Mononuclear cell (primary cell): ENCODE measurements around the gene KCNH1. TPM values are rescaled to one million over a fixed set of nuclear protein-coding genes. Genes with fewer than 3 reads are reported as not detected.

Experiments
- H3K27me3 ChIP-seq: 2 replicates; pipeline ENCODE4 v1.6.0; 2011; ENCODE audit warnings: low read length, control low read depth; ENCODE audit not compliant: insufficient read depth
- H3K4me1 ChIP-seq: 2 replicates; pipeline ENCODE4 v1.5.1; 2011; ENCODE audit warnings: mild to moderate bottlenecking, low read length, control low read depth; ENCODE audit not compliant: insufficient read depth
- H3K4me3 ChIP-seq: 2 replicates; pipeline ENCODE4 v1.5.1; 2011; ENCODE audit warnings: mild to moderate bottlenecking, low read length, moderate library complexity
- H3K9me3 ChIP-seq: 2 replicates; pipeline ENCODE4 v1.5.1; 2011; ENCODE audit warnings: low read depth, mild to moderate bottlenecking, control low read depth, low read length
- total RNA-seq: library from RNA; depleted of rRNA; stranded (reverse); fragments of >200 nt; gene quantifications from one replicate; pipeline ENCODE4 v1.2.3, GENCODE V29; 2012

Gene KCNH1
- total RNA-seq, 1 donor = not detected

DNA sequence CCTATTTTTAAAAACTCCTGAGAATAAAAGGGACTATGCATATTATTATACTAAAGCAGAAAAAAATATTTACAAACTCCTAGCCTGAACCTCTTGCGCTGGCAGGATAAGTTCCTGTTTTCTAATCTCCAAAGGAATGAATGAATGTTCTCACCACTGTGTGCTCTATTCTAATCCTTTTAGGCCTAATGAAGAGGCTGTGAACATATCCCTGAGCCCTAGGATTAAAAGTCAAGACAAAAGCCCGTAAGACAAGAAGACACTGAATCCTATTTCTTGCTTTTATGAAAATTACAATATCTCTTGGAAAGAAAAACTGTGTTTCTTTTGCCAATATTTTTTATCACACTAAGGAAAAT, 487.7 kb downstream of the KCNH1 start:
- Histone ChIP-seq H3K4me3 (no peak overlapping the region), H3K27me3 (no peaks in the 10 kb centered on the region)

DNA sequence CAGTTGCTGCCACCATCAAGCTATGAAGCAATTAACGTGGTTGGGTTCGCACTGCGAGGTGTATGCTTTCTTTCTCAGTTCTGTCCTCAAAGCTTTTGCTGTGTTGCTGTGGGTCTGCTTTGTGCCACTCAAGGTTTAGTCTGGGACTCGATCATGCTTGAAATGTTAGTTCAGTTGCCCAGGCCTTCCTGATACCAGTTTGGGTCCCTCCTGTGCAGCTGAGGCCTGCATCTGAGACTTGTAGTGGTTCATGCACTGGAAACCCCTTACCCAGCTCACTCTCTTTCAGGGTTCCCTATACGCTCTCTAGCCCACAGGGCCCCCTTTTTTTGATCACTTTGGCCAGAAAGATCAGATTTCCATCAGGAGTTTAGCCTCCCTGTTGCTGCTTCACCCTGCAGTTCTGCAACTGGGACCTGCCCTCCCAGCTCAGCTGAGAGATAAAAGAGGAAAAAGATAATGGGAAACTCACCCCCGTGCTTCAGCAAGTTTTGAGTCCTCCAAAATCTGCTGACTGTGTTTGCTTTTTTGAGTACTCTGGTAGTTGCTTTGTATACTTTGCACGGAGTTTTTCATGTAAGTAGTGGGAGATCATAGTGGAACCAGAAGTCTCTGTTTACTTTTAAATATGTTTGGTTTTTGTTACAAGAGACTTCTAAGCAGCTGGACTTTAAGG, 488.2 kb downstream of the KCNH1 start:
- Histone ChIP-seq H3K4me3 (no peak overlapping the region), H3K27me3 (no peaks in the 10 kb centered on the region), H3K9me3 (no peaks in the 10 kb centered on the region), H3K4me1 (no peaks in the 10 kb centered on the region)

More for the DNA sequence above, 487.7 kb downstream of the KCNH1 start:
- Histone ChIP-seq H3K9me3 (no peaks in the 10 kb centered on the region), H3K4me1 (no peaks in the 10 kb centered on the region)

DNA sequence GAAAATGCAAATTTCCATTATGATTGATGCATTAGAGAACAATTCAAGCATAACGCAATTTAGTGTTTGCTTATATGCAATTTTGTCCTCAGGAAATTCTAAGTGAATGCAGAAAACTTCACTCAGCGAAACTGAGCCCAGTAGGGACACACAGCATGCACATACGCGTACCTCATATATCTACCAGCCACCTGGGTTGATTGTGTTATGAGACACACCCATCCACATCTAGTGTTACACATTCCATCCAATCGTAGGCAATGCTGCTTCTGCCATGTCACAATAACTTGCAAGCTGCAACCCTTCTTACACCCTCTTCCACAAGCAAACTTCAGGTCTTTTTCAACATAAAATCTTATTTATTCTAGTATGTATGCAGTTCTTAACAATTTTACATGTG, 492.4 kb downstream of the KCNH1 start:
- H3K4me1 ChIP-seq = no peaks in the 10 kb centered on the region
- no peak overlapping the region for H3K4me3 ChIP-seq
- H3K9me3 ChIP-seq = no peaks in the 10 kb centered on the region
- no peaks in the 10 kb centered on the region for H3K27me3 ChIP-seq

- Histone ChIP-seq H3K9me3 (no peaks in the 10 kb centered on the region), H3K27me3 (no peaks in the 10 kb centered on the region), H3K4me1 (no peaks in the 10 kb centered on the region), H3K4me3 (no peak overlapping the region)
These were observed 498.8 kb downstream of the KCNH1 start for GRCh38 chr1:210635108-210635507.

DNA sequence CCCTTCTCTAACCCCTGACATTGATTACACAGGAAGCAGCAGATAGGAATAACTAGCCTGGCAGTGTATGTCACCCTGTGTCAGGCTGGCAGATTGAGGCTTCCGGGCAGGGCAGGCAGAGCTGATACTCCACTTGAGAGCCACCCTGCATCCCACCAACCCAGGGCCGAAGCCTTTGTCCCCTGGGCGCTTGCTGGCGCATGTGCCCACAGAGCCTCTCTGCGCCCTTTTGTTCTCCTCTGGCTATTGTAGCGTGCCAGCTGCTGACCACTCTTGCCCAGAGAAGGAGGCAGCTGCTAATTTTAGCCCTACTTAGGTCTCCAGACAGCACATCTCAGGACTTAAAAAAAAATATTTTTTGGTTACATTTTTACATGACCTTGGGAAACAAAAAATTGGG, 500.3 kb downstream of the KCNH1 start:
- H3K4me1 ChIP-seq = no peaks in the 10 kb centered on the region
- no peaks in the 10 kb centered on the region for H3K9me3 ChIP-seq
- no peaks in the 10 kb centered on the region for H3K27me3 ChIP-seq
- no peak overlapping the region for H3K4me3 ChIP-seq

GRCh38 chr1:210633140-210633539, 500.8 kb downstream of the KCNH1 start:
- Histone ChIP-seq H3K4me1 (no peaks in the 10 kb centered on the region), H3K9me3 (no peaks in the 10 kb centered on the region), H3K4me3 (no peak overlapping the region), H3K27me3 (no peaks in the 10 kb centered on the region)

DNA sequence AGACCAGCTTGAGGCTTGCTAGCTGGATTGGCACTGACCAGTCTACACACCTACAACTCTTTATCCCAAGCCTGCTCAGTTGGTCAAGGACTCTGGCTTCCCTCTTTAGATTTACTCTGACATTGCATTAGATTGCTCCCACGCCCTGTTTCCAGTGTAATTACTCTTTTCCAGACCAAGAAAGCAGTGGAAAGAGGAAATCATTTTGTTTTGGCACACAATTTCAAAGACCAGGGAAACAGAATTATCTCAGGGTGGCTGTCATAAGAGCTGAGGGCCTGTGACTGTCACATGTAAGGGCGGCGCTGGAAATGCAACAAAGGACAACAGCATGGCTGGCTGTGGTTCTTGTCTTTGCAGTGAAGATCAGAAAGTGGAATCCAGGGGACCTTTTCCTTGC, 502.5 kb downstream of the KCNH1 start:
- Histone ChIP-seq H3K9me3 (no peaks in the 10 kb centered on the region), H3K4me3 (no peak overlapping the region), H3K27me3 (no peaks in the 10 kb centered on the region), H3K4me1 (no peaks in the 10 kb centered on the region)

DNA sequence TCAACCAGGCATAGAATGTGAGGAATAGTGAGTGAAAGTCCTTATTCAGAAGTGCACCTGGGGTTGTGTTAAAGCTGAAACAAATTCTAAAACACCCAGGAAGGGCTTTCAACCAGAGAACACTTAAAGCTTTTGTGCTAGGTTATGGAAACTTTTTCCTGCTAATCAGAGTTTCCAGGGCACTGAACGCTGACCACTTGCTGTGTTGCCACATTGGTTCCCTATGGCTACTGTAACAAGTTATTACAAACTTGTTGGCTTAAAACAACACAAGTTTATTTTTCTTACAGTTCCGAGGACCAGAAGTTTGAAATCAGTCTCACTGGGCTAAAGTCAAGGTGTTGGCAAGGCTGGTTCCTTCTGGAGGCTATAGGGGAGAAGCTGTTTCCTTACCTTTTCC, 504.7 kb downstream of the KCNH1 start:
- no peaks in the 10 kb centered on the region for H3K27me3 ChIP-seq
- H3K4me1 ChIP-seq = no peaks in the 10 kb centered on the region
- H3K4me3 ChIP-seq = no peak overlapping the region
- no peaks in the 10 kb centered on the region for H3K9me3 ChIP-seq

- Histone ChIP-seq H3K9me3 (no peaks in the 10 kb centered on the region), H3K4me1 (no peaks in the 10 kb centered on the region), H3K4me3 (no peak overlapping the region), H3K27me3 (no peaks in the 10 kb centered on the region)
These were observed 506.2 kb downstream of the KCNH1 start for GRCh38 chr1:210627755-210628154.

Other genes starting within 250 kb of the KCNH1 start
- gene RCOR3, start 125.2 kb upstream of the KCNH1 start, total RNA-seq = 53.4 TPM
- 20.8 TPM for gene TRAF5, start 192.7 kb upstream of the KCNH1 start, total RNA-seq